Retina (tissue), 1 donor: ENCODE data around the gene SNCAIP.
"Not testable (repeated sequence)": the region's sequence is repeated elsewhere in the genome, so short reads cannot be mapped to it uniquely, and the experiment has no call there.

Source experiments
- DNase-seq: peaks from one replicate; pipeline ENCODE4 v3.0.0-alpha.2; 2016

The SNCAIP gene

DNA sequence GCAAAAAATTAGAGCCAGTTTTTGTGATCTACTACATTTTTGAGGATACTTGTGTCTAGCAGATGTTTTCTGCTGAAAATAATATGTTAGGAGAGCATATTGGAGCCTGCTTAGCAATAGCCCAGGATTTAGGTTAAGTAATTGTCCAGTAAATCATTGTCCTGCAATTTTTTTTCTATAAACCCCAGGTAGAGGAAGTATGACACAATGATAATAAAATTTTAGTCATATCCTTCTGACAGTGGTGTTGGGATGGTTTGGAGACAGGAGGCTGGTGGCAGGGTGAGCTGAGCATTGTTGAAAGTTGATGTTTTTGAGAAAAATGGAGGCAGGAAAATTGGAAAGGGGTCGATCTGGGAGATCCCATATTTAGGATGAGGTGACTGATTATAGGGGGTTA, 3.5 kb downstream of the SNCAIP start:
- DNase-seq, result no peak

DNA sequence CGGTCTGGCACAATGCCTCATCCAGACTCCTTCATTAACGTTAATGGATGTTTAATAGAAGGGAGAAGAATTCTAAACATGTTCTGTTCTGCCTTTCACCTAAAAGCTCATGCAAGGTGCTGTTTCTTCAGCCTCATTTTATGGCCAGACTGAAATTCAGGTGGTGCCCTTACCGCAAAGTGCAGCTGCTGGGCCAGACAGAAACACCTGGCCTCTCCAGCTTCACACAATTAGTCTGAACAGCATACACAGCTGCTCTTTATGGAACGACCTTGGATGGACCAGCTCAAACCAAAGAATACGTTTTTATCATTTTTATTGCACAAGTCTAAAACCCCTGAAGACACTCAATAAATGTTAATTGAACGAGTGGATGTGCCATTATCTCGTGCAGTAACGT, 4.6 kb downstream of the SNCAIP start:
- no peak for DNase-seq

DNA sequence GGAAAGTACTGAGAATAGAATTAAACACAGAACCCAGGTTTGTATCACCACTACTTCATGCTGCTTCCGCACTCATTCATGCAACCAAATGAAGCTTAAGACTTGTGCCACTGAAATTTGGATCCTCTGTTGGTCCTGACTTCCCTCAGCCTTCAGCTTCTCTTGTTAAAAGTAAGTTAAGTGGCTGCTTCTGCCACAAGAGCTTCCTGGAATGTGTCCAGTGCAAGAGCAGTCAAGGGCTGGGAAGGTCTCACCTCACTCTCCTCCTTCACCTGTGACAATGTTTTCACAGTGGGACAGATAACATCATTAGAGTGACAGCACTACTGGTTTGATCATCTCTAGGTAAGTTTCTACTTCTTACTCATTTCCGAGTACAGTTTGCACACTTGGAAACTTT, 7.9 kb downstream of the SNCAIP start:
- DNase-seq, result no peak

DNA sequence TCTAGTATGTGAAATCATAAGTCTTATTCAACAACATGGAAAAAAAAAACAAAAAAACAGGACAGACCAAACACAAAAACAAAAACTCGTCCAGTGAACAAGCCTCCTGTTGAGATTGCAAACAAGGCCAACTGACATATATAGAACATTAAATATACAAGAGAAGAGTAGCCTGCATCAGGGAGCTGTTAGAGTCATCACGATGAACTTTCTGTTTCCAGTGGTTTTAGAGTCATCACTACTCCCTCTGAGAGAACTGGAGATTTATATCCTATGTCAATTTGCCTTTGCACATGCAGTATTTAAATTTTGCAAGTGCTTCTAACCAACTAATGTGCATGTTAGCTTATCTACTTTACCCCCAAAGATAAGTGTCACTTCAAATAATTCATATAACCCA, 9.9 kb downstream of the SNCAIP start:
- no peak for DNase-seq

DNA sequence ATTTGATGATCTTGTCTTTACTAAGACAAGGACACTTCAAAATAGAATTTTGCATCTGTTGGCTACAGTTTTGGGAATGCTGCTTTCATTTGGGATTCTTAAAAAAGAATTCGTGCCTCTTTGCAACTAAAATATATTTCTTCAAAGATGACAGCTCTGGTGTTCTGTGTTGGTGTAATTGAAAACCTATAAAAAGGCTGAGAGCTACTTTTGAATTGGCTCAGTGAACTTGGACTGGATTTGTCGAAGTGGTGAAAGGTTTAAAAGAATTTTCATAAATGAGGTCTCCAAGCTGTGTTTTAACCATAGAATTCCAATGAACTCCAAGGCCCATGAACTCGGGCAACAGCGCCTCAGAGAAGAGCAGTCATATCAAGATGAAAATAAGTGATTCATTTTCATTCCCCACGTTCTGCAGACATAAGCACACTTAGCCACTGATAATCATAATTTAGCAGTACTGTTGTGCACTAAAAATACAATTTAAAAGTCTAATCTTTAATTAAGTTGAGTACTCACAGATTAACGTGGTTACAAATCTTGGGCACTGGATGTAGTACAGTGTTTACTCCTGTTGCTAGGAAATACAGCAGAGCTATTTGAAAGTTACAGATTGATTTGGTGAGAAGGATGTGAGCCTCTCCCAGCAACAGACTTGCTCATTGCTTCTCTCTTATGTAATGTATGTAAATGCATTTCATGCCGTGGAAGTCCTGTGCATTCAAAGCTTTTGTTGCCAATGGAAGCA, 10.9 kb downstream of the SNCAIP start:
- no peak for DNase-seq

DNA sequence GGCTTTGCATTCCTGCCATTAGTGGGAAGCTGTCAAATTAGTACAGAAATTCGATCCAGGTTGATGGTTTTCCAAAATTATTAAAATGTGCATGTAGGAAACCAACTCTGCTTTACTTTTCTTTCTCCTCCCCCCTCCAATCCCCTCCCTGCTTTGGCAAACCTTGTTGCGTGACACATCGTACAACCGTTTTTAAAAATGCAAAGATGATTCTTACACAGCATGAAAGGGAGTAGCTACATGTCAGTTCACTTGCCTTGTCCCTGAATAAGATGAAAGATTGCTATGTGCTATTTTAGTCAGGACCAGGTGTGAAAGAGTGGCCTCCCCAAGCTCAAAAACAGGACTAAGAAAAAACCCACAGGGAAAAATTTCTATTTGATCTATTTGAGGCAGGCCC, 11.7 kb downstream of the SNCAIP start:
- no peak for DNase-seq

- DNase-seq, result no peak
Observed at GRCh38 chr5:122327110-122327509, 15.1 kb downstream of the SNCAIP start.

GRCh38 chr5:122330881-122331280, 18.8 kb downstream of the SNCAIP start:
- no peak for DNase-seq

DNA sequence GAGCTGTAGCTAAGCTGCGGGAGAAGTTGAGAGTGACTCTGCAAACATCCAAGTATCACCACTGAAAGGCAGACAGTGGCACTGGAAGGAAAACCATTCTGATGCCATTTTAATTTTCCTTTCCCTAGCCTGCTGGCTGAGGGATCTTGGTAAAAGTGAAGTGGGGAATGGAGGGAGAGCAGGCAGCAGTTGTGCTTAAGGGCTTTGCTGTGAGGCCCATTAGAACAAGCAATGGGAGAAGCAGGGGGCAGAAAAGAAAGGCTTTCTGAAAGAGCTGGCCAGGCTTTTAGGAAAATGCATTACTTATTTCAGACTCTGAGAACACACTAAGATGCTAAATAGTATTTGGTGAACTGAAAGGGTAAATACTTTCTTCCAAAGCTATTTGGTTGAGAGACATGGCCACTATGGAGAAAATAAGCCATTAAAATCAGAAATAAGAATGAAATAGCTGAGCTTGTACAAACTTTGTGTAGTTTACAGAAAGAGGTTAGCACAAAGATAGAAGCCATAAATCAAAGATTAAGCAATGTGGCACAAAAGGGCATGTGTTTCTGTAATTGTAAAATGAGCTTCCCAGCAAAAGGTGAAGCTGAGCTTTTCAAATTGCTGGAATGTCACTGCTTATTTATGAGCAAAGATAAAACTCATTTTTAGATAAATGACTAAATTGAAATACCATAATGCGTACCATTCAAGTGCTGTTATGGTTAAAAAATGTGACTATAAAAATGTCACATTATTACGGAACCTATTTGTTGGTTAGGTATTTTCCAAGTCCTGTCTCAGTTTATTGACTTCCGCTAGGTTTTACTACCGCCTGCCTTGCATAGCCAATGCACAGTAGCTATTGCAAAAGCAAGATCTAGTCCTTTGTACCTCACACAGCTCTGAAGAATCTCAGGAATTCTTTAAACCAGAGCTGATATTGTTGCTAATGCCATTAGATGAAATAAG, 20.8 kb downstream of the SNCAIP start:
- no peak for DNase-seq

- no peak for DNase-seq
Observed at GRCh38 chr5:122333564-122333963, 21.5 kb downstream of the SNCAIP start.

- no peak for DNase-seq
Observed at GRCh38 chr5:122339591-122339990, 27.6 kb downstream of the SNCAIP start.

DNA sequence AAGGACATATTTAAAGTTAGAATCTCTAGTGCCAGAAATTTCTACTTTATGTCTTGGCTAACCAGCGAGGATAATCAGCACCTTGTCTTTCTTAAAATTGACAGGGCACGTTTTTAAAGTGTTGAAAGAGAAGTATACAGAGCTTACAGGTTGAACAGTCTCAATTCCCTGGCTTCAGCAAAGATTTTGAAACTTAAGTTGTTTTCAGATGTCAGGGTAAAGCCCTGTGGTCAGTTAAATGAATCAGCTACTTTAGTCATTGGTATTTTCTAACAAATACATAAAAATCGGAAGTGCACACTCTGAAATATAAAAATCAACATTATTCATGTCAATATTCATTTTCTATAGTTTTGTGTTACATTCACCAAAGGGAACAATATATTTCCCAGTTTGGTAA, 29.1 kb downstream of the SNCAIP start:
- DNase-seq, result no peak

GRCh38 chr5:122342256-122342655, 30.2 kb downstream of the SNCAIP start:
- DNase-seq, result no peak

DNA sequence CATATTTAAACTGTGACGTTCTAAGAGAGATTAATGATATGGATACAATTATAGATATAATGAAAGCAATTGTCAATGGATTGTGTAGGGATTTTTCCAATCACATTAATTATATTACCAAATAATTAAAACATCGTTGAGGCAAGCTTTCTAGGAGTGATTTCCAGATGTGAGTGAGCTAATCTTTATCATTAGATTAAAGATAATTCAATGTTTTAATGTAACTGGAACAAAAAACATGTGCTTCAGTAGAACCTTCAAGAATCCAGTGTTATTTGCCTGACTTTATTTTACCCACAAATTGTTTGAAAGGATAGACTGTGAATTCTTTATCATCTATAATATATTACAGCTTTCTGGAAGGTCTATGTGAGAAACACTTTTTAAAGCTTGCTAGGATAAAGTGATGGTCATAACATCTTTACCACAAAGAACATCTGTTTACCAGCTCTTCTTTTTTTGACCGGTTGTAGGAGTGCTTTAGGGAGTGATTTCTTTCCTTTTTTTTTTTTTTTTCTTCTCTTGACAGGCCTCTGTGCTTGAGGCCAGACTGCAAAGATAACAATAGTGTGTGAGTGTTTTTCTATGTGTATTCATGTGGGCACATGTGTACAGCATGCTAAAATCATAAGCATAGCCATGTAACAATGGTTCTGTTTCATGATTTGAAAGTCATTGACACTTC, 35.0 kb downstream of the SNCAIP start:
- no peak for DNase-seq

DNA sequence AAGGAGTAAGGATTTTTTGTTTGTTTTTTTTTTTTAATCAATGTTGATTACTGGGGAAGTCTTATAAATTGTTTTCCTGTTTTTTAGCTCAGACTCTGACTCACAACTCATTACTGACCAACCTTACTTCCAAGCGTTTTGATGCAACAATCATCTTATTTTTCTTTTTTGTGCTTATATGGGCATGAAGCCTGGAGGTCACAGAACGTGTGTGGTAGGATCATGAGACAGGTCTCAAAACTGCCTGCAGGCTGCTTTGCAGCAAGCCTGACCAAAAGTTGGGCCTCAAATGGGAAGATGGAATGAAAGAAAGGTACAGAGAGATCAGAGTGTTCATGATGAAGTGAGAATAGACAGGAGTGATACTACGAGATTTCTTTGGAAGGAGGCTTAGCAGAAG, 38.5 kb downstream of the SNCAIP start:
- no peak for DNase-seq

GRCh38 chr5:122351416-122352157, 39.5 kb downstream of the SNCAIP start:
- no peak for DNase-seq

- no peak for DNase-seq
Observed at GRCh38 chr5:122352331-122352730, 40.3 kb downstream of the SNCAIP start.

DNA sequence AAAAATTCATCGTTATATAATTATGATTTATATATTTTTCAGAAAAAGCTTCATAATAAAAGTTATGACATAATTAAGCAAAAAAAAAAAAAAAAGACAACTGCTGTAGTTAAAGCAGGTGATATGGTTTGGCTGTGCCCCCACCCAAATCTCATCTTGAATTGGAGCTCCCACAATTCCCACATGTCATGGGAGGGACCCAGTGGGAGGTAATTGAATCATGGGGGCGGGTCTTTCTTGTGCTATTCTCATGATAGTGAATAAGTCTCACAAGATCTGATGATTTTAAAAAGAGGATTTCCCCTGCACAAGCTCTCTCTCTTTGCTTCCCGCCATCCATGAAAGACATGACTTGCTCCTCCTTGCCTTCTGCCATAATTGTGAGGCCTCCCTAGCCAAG, 41.3 kb downstream of the SNCAIP start:
- DNase-seq, result not testable (repeated sequence)

DNA sequence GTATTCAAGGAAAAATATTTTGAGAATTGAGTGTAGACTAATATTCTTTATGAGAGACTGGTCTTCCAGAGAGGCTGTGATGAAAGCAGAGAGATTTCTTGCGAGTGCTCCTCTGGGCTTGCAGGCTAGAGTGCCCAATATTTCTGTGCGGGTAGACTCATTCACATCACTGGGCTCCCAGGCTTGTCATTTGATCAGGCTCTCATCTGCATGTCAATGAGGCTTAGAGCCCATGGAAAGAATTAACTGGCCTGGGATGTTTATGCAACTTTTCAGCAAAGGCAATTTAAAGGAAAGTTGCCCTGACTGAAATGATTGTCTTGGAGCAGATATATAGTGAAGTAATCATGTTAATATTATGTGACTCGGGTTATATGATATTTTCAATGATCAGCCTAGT, 42.3 kb downstream of the SNCAIP start:
- DNase-seq, result no peak

DNA sequence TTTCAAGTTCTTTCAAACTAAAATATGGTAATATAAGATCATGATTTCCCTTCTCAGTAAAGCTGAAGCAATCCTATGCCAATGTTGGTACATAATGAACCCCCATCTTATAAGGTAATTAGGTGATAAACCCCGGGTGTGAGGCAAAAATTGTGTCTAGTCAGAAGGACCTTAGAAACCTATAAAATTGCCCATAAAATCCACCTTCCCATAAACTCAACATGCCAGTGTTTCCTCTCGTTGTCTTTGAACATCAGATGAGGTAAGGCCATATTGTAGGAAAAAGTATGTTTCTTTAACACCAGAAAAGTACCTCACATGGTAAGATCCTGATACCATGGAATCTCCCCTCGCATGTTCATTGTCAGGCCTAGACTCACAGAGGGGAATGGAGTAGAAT, 43.3 kb downstream of the SNCAIP start:
- DNase-seq, result no peak

DNA sequence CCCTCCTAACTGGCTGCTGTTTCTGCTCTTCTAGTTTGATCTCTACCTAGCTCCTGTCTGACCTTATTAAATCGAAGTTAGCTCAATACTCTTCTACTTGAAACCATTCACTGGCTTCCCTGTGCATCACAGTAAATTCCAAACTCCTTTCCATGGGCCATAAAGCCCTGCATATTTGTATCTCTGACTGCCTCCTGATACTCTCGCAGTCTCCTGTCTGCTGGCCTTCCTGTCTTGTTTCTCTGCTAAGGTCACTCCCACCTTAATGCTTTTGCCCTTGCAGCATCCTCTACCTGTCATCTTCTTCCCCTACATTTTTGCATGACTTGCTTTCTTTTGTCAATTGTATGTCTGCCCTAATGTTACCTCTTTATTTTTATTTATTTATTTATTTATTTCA, 44.8 kb downstream of the SNCAIP start:
- no peak for DNase-seq

DNA sequence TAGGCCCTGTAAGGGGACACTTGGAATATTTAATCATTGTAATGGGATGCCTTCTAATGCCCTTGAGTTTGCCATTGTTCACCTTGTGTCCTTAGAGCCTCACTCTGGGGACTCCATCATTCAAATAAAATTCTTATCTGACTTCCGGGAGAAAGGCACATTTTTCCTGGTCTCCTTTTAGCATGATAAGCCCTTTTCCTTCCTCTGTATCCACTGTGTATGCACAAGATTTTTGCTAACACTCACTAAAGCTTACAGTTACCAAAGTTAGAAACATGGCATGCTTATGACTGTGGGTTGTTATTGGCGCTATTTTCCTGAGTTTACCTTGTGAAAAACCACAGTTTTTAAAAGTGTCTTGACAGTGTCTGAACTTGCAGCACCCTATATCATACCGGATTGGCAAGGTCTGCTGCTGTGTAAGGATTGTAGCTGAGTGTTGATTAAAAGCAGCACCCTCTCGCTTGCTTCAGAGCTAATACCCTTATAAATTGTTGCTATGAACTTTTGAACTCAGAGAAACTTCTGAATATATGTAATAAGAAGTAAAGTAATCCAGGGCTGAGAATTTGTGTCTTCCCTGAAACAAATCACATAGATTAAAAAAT, 46.4 kb downstream of the SNCAIP start:
- DNase-seq, result no peak
